CD14-positive monocyte (primary cell): ENCODE results near the gene GRK5. TPM values are rescaled to one million over a fixed set of nuclear protein-coding genes. Genes with fewer than 3 reads are reported as not detected.

ENCODE experiments used
- DNase-seq, 3 donors: peaks; one replicate each; pipeline ENCODE4 v3.0.0-alpha.2; 2011 to 2022
- H2AFZ ChIP-seq: 2 replicates; pipeline ENCODE4 v1.6.0; 2012; ENCODE audit warnings: mild to moderate bottlenecking, low read depth, low read length, inconsistent platforms; ENCODE audit not compliant: insufficient read depth, poor library complexity, severe bottlenecking
- H3K27ac ChIP-seq, 2 donors: 1 replicate in 1 of 2; 2 replicates in 1 of 2; pipeline ENCODE4 v1.5.1; 2012 to 2013; ENCODE audit warnings: low read length in 2 of 2, control low read depth in 1 of 2, inconsistent platforms in 1 of 2, low read depth in 1 of 2, mild to moderate bottlenecking in 1 of 2
- H3K27me3 ChIP-seq, 2 donors: one replicate each; pipeline versions ENCODE4 v1.6.0 to v1.6.1; 2011 to 2013; ENCODE audit warnings: low read length in 2 of 2; ENCODE audit not compliant: control insufficient read depth in 2 of 2, insufficient read depth in 2 of 2
- H3K36me3 ChIP-seq, 2 donors: replicated peaks in 1 of 2; 1 replicate in 1 of 2; 2 replicates in 1 of 2; pipeline versions ENCODE4 v1.5.1 to v1.6.1; 2012 to 2013; ENCODE audit warnings: low read length in 2 of 2, control low read depth in 1 of 2, inconsistent platforms in 1 of 2, mild to moderate bottlenecking in 1 of 2; ENCODE audit not compliant: insufficient read depth in 2 of 2, control insufficient read depth in 1 of 2
- H3K4me1 ChIP-seq, 2 donors: 1 replicate in 1 of 2; 2 replicates in 1 of 2; pipeline versions ENCODE4 v1.5.1 to v1.6.1; 2012 to 2013; ENCODE audit warnings: low read length in 2 of 2, control low read depth in 1 of 2, inconsistent platforms in 1 of 2, mild to moderate bottlenecking in 1 of 2, moderate library complexity in 1 of 2; ENCODE audit not compliant: insufficient read depth in 2 of 2, control insufficient read depth in 1 of 2
- H3K4me2 ChIP-seq: replicated peaks from 2 replicates; pipeline ENCODE3; 2012; ENCODE audit warnings: low read length, moderate library complexity, mild to moderate bottlenecking; ENCODE audit not compliant: poor library complexity, severe bottlenecking; ENCODE audit errors: extremely low read depth
- H3K4me3 ChIP-seq, 3 experiments: fragments of 200-600 bp in 1 of 3; sonication (generic) in 1 of 3; replicated peaks in 1 of 3; 1 replicate in 2 of 3; 2 replicates in 1 of 3; pipeline ENCODE4 v1.5.1; 2011 to 2013; ENCODE audit warnings: low read length in 3 of 3, mild to moderate bottlenecking in 3 of 3, control low read depth in 2 of 3, low read depth in 2 of 3, inconsistent platforms in 1 of 3, moderate library complexity in 1 of 3
- H3K79me2 ChIP-seq: 2 replicates; pipeline ENCODE4 v1.6.0; 2012; ENCODE audit warnings: mild to moderate bottlenecking, control low read depth, inconsistent platforms, low read length, moderate library complexity; ENCODE audit not compliant: insufficient read depth
- H3K9ac ChIP-seq: 2 replicates; pipeline ENCODE4 v1.6.0; 2017; ENCODE audit warnings: low read length, mild to moderate bottlenecking; ENCODE audit not compliant: insufficient read depth, poor library complexity, severe bottlenecking
- H3K9me3 ChIP-seq, 2 donors: replicated peaks in 1 of 2; 1 replicate in 1 of 2; 2 replicates in 1 of 2; pipeline versions ENCODE4 v1.5.1 to v1.6.1; 2012 to 2013; ENCODE audit warnings: low read length in 2 of 2, control low read depth in 1 of 2; ENCODE audit not compliant: control insufficient read depth in 1 of 2, insufficient read depth in 1 of 2
- H4K20me1 ChIP-seq: 2 replicates; pipeline ENCODE4 v1.6.0; 2012; ENCODE audit warnings: mild to moderate bottlenecking, low read length, control low read depth, moderate library complexity; ENCODE audit not compliant: insufficient read depth
- H3K27ac Mint-ChIP-seq, 7 donors: one replicate each; pipeline ENCODE4 v1.8.0; 2020; ENCODE audit warnings: mild to moderate bottlenecking in 7 of 7, mixed read lengths in 7 of 7, moderate library complexity in 6 of 7, inconsistent platforms in 2 of 7
- H3K27me3 Mint-ChIP-seq, 3 donors: one replicate each; pipeline ENCODE4 v1.8.0; 2021 to 2022; ENCODE audit warnings: low read depth in 3 of 3, mild to moderate bottlenecking in 3 of 3, mixed read lengths in 3 of 3, moderate library complexity in 3 of 3, inconsistent platforms in 1 of 3
- H3K36me3 Mint-ChIP-seq, 2 donors: one replicate each; pipeline ENCODE4 v1.8.0; 2020; ENCODE audit warnings: mixed read lengths in 2 of 2, inconsistent platforms in 1 of 2, mild to moderate bottlenecking in 1 of 2
- H3K4me1 Mint-ChIP-seq: one replicate; pipeline ENCODE4 v1.8.0; 2020; ENCODE audit warnings: mild to moderate bottlenecking, mixed read lengths
- H3K4me3 Mint-ChIP-seq, 2 donors: one replicate each; pipeline ENCODE4 v1.8.0; 2020; ENCODE audit warnings: mild to moderate bottlenecking in 2 of 2, mixed read lengths in 2 of 2, moderate library complexity in 1 of 2
- H3K9me3 Mint-ChIP-seq, 7 donors: one replicate each; pipeline ENCODE4 v1.8.0; 2020 to 2022; ENCODE audit warnings: mixed read lengths in 7 of 7, mild to moderate bottlenecking in 6 of 7, moderate library complexity in 6 of 7, inconsistent platforms in 2 of 7
- CTCF ChIP-seq: fragments of 200-600 bp; IDR thresholded peaks from one replicate; pipeline ENCODE4 v1.8.0; 2022; ENCODE audit warnings: antibody characterized with exemption, mild to moderate bottlenecking
- WGBS: methylation state at CpG from one replicate; pipeline ENCODE4 v1.1.5; 2013; ENCODE audit warnings: missing lambda C conversion rate; ENCODE audit not compliant: insufficient coverage; 5-methylcytosine and 5-hydroxymethylcytosine counted together
- intact Hi-C, 2 donors: fragments of 100-400 bp; cut with micrococcal nuclease; formaldehyde crosslinking; loops; one replicate each; pipeline versions ENCODE4 v1.15.0 to v1.15.1; 2023
- polyA plus RNA-seq, 3 donors: library from polyadenylated mRNA; depleted of rRNA in 1 of 3; unstranded in 2 of 3; stranded (reverse) in 1 of 3; fragments of 300-500 nt in 2 of 3; fragments of >200 nt in 1 of 3; fragmentation: Illumina TruSeq in 2 of 3; gene quantifications; 1 replicate in 2 of 3; 2 replicates in 1 of 3; pipeline ENCODE4 v1.2.3, GENCODE V29; 2012 to 2021
- small RNA-seq: library from RNA; depleted of rRNA; stranded (forward); fragments of <200 nt; gene quantifications from one replicate; pipeline ENCODE3, GENCODE V24; 2012; ENCODE audit warnings: low read depth; ENCODE audit not compliant: insufficient read length

The GRK5 gene
- polyA plus RNA-seq, 3 donors: 1.2 to 6.5 (median 2.8) TPM

GRCh38 chr10:119504651-119505050, 297.3 kb downstream of the GRK5 start:
- Mint-ChIP-seq H3K4me1 (no peaks in the 10 kb centered on the region), H3K36me3 (peaks cover 50 to 71% of the 10 kb centered on the region in 2 donors), H3K9me3 (peaks cover 0 to 1% (median 0%) of the 10 kb centered on the region in 7 donors), H3K4me3 (no peak overlapping the region), H3K27ac (peak overlapping the region in 1 of 7 donors; percentile 12), H3K27me3 (no peaks in the 10 kb centered on the region)
- H2AFZ ChIP-seq: no peak overlapping the region
- 94% methylated on average over 5 of the region's 10 CpGs for WGBS
- H4K20me1 ChIP-seq: peaks cover 2% of the 10 kb centered on the region
- H3K4me3 ChIP-seq: no peak overlapping the region
- H3K9me3 ChIP-seq: no peaks in the 10 kb centered on the region
- no peak overlapping the region for H3K4me2 ChIP-seq
- H3K36me3 ChIP-seq: peaks cover 21 to 73% of the 10 kb centered on the region in 2 donors
- intact Hi-C loops: no loop called here
- no peak overlapping the region for H3K27ac ChIP-seq
- no peaks in the 10 kb centered on the region for H3K4me1 ChIP-seq
- H3K27me3 ChIP-seq: no peaks in the 10 kb centered on the region
- TF ChIP-seq CTCF: no peak
- no peak for DNase-seq
- no peaks in the 10 kb centered on the region for H3K79me2 ChIP-seq
- H3K9ac ChIP-seq: no peak overlapping the region

- Histone ChIP-seq H3K36me3 (peaks cover 21 to 73% of the 10 kb centered on the region in 2 donors), H3K27ac (no peak overlapping the region), H3K4me1 (no peaks in the 10 kb centered on the region), H3K4me2 (no peak overlapping the region), H3K79me2 (no peaks in the 10 kb centered on the region), H3K9me3 (no peaks in the 10 kb centered on the region), H3K9ac (no peak overlapping the region), H4K20me1 (peaks cover 2% of the 10 kb centered on the region), H2AFZ (no peak overlapping the region), H3K27me3 (no peaks in the 10 kb centered on the region), H3K4me3 (no peak overlapping the region)
- no peaks in the 10 kb centered on the region for H3K27me3 Mint-ChIP-seq
- intact Hi-C loops: no loop called here
- H3K27ac Mint-ChIP-seq: peak overlapping the region in 2 of 7 donors; percentile 12 to 45
- H3K9me3 Mint-ChIP-seq: peaks cover 0 to 1% (median 0%) of the 10 kb centered on the region in 7 donors
- 97% methylated on average over 9 of the region's 12 CpGs for WGBS
- H3K4me1 Mint-ChIP-seq: no peaks in the 10 kb centered on the region
- H3K4me3 Mint-ChIP-seq: no peak overlapping the region
- H3K36me3 Mint-ChIP-seq: peaks cover 47 to 68% of the 10 kb centered on the region in 2 donors
- no peak for DNase-seq
- no peak for TF ChIP-seq CTCF
These were observed 297.8 kb downstream of the GRK5 start for GRCh38 chr10:119505131-119505551.

Small RNA genes within 50 kb of the gene (small RNA-seq; reads per million reads assigned to genes)
- gene MIR4681 (not detected), gene RN7SL749P (not detected)

Other genes with a start within 250 kb of the GRK5 start
- gene NANOS1, start 177.9 kb upstream of the GRK5 start, polyA plus RNA-seq: under 1 TPM in 1 of 3 donors, not detected in 2; 0.04 TPM
- gene EIF3A, start 126.8 kb upstream of the GRK5 start, polyA plus RNA-seq: 10 to 100 TPM; 18.8 to 49.1 (median 24.2) TPM
- 100 to 1,000 TPM; 129 to 188 (median 141) TPM for gene DENND10, start 103.5 kb upstream of the GRK5 start, polyA plus RNA-seq
- gene SFXN4, start 41.9 kb upstream of the GRK5 start, polyA plus RNA-seq: 10 to 100 TPM in 2 of 3 donors, 1 to 10 TPM in 1; 8.3 to 20.4 (median 18.3) TPM
- gene PRDX3, start 28.8 kb upstream of the GRK5 start, polyA plus RNA-seq: 100 to 1,000 TPM in 2 of 3 donors, 10 to 100 TPM in 1; 81.9 to 459 (median 410) TPM